Bronchial epithelial cell (primary cell): ENCODE measurements around the gene TFB1M. TPM values are rescaled to one million over a fixed set of nuclear protein-coding genes. Genes with fewer than 3 reads are reported as not detected.

Source experiments
- DNase-seq: peaks from one replicate; pipeline ENCODE4 v3.0.0-alpha.2; 2010; ENCODE audit warnings: low read depth
- FAIRE-seq: peaks from 2 replicates; lab custom pipeline; 2011; peaks lifted over from hg19 to GRCh38; lab: Jason Lieb, UNC
- H3K27me3 ChIP-seq: 2 replicates; pipeline ENCODE4 v1.5.1; 2011; ENCODE audit warnings: low read length; ENCODE audit not compliant: control insufficient read depth, insufficient read depth
- H3K36me3 ChIP-seq: 2 replicates; pipeline ENCODE4 v1.5.1; 2011; ENCODE audit warnings: low read length; ENCODE audit not compliant: control insufficient read depth, insufficient read depth
- H3K4me3 ChIP-seq: 2 replicates; pipeline ENCODE4 v1.5.1; 2011; ENCODE audit warnings: mild to moderate bottlenecking, low read depth, low read length, control low read depth
- total RNA-seq: library from RNA; depleted of rRNA; stranded (reverse); fragments of >200 nt; gene quantifications from 2 replicates; pipeline ENCODE4 v1.2.1, GENCODE V29; 2014
- TF ChIP-seq, protein P1 (sequence below): IDR thresholded peaks from 2 replicates; pipeline ENCODE4 v1.5.1; 2011; ENCODE audit warnings: mild to moderate bottlenecking, moderate library complexity, low read length, control low read depth, inconsistent platforms; ENCODE audit not compliant: insufficient read depth, severe bottlenecking

TFB1M gene
- total RNA-seq, 1 donor from 2014 or later, result 11.6 TPM

DNA sequence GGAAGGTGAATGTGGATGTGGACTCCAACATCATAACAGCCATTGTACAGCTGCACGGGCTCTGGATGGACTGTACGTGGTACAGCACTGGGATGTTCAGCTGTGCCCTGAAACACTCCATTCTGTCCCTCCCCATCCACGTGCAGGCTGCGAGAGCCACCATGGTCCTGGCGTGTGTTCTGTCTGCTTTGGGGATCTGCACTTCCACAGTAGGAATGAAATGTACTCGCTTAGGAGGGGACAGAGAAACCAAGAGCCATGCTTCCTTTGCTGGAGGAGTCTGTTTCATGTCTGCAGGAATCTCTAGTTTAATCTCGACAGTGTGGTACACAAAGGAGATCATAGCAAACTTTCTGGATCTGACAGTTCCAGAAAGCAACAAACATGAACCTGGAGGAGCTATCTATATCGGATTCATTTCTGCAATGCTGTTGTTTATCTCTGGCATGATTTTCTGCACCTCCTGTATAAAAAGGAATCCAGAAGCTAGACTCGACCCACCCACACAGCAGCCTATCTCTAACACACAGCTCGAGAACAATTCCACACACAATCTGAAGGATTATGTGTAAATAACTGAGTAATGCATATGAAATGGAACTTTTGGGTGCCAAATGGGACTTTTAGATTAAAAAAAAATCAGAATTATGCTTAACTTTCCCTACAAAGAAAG lies 38.3 kb downstream of the TFB1M start:
- Histone ChIP-seq H3K27me3 (no peaks in the 10 kb centered on the region), H3K4me3 (no peak overlapping the region), H3K36me3 (no peaks in the 10 kb centered on the region)
- DNase-seq, result no peak
- no peak for FAIRE-seq
- TF ChIP-seq, protein P1, sequence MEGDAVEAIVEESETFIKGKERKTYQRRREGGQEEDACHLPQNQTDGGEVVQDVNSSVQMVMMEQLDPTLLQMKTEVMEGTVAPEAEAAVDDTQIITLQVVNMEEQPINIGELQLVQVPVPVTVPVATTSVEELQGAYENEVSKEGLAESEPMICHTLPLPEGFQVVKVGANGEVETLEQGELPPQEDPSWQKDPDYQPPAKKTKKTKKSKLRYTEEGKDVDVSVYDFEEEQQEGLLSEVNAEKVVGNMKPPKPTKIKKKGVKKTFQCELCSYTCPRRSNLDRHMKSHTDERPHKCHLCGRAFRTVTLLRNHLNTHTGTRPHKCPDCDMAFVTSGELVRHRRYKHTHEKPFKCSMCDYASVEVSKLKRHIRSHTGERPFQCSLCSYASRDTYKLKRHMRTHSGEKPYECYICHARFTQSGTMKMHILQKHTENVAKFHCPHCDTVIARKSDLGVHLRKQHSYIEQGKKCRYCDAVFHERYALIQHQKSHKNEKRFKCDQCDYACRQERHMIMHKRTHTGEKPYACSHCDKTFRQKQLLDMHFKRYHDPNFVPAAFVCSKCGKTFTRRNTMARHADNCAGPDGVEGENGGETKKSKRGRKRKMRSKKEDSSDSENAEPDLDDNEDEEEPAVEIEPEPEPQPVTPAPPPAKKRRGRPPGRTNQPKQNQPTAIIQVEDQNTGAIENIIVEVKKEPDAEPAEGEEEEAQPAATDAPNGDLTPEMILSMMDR, result no peak

DNA sequence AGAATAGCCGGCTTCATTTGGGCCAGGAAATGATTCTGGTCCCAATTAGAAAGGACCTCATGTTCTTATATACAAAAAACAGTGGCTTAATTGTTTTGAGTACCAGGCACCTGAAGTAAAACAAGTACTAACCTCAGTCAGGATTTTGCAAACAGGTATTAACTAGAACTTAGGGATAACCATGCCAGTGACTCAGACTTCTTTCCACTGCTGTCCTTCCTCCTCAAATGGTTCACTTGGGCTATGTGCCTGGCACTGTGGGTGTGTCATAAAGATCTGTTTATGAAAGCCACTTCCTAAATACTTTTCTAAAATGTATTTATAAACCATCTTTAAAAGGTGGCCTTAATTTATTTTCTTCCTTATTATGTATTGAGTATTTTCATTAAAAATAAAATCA lies 39.8 kb downstream of the TFB1M start:
- no peak overlapping the region for H3K4me3 ChIP-seq
- peak; percentile 82 for DNase-seq
- FAIRE-seq, result no peak
- no peaks in the 10 kb centered on the region for H3K27me3 ChIP-seq
- H3K36me3 ChIP-seq, result no peaks in the 10 kb centered on the region
- TF ChIP-seq, protein P1, result no peak

DNA sequence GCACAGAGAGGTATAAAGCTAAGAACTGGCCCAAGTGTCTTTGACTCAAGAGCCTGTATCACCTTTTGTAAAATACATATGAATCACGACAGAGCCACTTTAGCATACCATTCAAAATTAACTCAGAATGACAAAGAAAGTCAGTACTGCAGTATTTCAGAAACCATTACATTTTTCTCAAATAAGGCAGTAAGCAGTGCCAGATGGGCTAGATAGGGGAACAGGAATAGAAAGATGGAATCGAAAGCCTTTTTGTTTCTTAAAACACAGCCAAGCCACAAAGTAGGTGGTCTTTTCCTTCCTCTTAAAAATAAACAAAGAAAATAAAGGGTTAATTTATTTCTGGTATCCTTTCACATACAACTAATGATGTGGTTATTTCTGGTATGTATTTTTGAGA lies 40.2 kb downstream of the TFB1M start:
- H3K4me3 ChIP-seq, result no peak overlapping the region
- no peak for FAIRE-seq
- TF ChIP-seq, protein P1, result no peak
- no peaks in the 10 kb centered on the region for H3K27me3 ChIP-seq
- no peak for DNase-seq
- no peaks in the 10 kb centered on the region for H3K36me3 ChIP-seq

DNA sequence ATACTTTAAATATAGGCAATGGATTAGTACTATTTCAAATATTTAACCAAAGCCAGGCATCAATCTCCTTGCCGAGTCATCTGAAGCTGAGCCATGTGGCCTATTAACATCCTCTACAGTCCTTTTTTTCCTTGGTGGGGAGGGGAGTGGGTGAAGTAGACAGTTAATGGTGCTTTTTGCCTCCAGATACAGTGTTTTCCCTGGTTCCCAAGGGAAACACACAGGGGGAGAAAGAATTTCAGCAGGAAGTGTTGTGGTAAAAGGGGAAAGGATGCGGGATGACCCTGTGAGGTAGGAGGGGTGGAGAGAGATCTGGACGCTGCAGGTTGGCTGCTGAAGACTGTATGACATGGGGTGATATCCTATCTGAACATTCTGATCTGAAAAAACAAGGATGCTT lies 40.9 kb downstream of the TFB1M start:
- no peak overlapping the region for H3K4me3 ChIP-seq
- no peaks in the 10 kb centered on the region for H3K27me3 ChIP-seq
- TF ChIP-seq, protein P1, result no peak
- FAIRE-seq (no peak), DNase-seq (peak; percentile 29)
- no peaks in the 10 kb centered on the region for H3K36me3 ChIP-seq

DNA sequence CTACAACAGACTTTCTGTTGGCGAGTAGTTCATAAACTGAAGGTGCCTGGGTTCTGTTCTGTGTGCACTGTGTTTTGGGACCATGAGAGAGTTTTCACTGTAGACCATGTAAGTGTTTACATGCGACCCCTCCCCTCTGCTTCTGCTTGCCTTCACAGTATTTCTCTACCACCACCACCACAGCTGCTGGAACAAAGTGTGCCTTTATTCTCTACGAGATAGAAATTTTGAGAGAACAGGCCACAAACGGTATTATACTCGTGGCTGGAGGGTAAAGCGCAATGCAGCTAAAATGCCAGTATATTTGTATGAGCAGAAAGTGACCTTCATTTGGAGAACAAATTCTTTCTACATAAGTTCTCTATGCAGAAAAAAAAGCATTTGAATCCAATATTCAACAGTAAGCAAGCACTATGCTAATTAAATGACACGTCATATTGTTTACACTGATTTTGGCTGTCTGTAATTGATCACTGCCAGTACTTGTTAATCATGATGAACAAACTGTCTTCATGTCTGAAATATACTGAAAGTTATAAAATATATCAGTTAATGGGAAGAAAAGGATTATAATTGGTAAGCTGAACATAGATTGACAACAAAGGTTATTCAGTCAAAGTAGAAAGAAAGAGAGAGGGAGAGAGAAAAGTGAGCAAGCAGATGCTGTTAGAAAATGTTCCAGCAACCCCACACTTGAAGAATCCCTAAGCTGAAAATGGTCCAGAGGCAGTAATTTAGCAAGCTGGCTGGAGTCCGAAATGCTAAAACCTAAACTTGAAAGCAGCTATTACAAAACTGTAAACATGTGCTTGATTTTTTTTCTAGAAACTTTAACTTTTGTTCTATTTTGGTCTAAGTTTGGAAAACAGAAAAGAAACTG lies 41.7 kb downstream of the TFB1M start:
- FAIRE-seq (no peak), DNase-seq (no peak)
- no peaks in the 10 kb centered on the region for H3K27me3 ChIP-seq
- H3K36me3 ChIP-seq, result no peaks in the 10 kb centered on the region
- no peak overlapping the region for H3K4me3 ChIP-seq
- TF ChIP-seq, protein P1, result no peak
